G401.6 (cell line): ENCODE data around the gene HS1BP3.

Experiments
- FAIRE-seq: peaks from 2 replicates; lab custom pipeline; 2012; peaks lifted over from hg19 to GRCh38; lab: Jason Lieb, UNC

HS1BP3 gene

GRCh38 chr2:20674974-20675679 lies 24.2 kb upstream of the HS1BP3 start:
- FAIRE-seq: no peak

DNA sequence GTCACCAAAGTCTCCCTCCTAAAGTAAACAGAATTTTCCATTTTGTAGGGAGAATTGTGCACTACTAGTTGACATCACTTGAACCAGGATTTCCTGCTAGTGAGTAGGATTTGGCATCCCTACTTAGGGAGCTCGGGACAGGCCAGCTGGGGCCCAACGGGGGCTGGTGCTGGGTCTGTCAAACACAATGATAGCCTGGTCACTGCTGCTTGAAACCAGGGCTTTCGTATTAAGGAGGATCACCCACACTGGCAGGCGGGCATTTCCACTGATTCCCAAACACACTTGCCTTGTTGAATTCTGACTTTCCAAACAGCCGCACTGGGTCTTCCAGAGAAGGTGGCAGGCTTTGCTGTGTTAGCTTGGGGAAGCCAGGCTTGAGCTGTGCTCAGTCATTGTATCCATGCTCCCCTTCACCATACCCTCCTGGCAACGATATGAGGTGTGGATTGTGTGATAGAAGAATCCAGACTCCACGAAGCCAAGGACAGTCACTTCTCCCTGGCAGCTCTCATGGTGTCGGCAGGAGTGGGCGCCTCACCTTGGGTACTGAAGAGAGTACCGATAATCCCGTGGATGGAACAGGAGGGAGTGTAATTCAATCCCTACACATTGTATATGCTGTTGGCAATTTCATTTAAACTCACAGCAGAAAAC lies 23.5 kb upstream of the HS1BP3 start:
- no peak for FAIRE-seq

- no peak for FAIRE-seq
These were observed 22.9 kb upstream of the HS1BP3 start for GRCh38 chr2:20673686-20674308.

- FAIRE-seq: no peak
These were observed 21.5 kb upstream of the HS1BP3 start for GRCh38 chr2:20672201-20672951.

DNA sequence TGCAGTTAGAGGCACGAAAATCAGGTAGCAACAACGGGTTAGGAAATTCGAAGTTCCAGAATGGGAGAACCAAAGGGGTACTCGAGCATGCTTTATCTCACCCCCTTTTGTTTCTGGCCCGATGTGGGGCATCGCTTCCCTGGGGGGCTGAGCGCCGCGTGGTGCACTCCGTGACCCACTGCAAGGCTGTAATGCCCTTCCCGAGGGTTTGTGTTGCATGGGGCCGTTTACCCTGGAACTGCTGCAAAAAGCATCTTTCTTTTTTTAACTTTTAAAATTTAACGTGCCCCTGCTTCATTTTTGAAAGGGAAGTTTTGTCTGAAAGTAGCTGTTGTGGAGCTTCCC lies 20.8 kb upstream of the HS1BP3 start:
- FAIRE-seq: no peak

- FAIRE-seq: no peak
These were observed 20.3 kb upstream of the HS1BP3 start for GRCh38 chr2:20671036-20671735.

DNA sequence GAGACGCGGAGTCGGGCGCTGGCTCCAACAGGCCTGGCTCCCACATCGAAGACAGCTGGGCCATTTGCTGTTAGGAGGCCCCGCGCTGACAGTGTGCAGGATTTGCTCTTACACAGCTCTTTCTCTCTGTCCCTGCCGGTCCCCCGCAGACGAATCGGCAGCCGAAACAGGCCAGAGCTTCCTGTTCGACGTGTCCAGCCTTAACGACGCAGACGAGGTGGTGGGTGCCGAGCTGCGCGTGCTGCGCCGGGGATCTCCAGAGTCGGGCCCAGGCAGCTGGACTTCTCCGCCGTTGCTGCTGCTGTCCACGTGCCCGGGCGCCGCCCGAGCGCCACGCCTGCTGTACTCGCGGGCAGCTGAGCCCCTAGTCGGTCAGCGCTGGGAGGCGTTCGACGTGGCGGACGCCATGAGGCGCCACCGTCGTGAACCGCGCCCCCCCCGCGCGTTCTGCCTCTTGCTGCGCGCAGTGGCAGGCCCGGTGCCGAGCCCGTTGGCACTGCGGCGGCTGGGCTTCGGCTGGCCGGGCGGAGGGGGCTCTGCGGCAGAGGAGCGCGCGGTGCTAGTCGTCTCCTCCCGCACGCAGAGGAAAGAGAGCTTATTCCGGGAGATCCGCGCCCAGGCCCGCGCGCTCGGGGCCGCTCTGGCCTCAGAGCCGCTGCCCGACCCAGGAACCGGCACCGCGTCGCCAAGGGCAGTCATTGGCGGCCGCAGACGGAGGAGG lies 19.6 kb upstream of the HS1BP3 start:
- FAIRE-seq: no peak

GRCh38 chr2:20669562-20670314 lies 18.8 kb upstream of the HS1BP3 start:
- FAIRE-seq: no peak

DNA sequence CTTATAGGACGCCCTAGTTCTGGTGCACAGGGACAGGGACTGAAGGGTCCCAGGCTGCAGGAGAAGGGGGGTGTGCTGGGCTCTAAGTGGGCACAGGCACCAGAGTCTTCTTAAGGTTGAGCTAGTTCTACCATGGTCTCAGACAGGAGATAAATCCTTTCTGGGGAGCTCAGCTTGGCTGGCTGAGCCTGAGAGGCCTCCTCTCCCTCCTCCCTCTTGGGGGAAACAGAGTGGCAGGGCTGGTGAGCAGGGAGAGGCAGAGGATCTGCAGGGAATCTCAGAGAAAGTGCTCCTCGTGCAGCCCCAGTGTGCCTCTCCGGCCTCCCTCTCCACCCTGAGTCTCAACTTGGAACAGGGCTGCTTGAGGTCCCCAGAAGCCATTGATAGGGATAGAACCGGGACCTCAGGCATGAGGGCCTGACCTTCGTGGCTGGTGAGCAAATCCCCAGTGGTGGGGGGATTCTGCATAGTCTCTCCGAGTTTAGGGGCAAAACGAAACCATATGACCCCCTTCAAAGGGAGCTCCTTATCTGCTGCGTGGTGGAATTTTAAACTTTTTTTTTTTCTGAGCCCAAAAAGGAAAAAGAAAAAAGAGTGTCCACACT lies 18.1 kb upstream of the HS1BP3 start:
- FAIRE-seq: no peak

GRCh38 chr2:20668451-20668850 lies 17.6 kb upstream of the HS1BP3 start:
- no peak for FAIRE-seq

DNA sequence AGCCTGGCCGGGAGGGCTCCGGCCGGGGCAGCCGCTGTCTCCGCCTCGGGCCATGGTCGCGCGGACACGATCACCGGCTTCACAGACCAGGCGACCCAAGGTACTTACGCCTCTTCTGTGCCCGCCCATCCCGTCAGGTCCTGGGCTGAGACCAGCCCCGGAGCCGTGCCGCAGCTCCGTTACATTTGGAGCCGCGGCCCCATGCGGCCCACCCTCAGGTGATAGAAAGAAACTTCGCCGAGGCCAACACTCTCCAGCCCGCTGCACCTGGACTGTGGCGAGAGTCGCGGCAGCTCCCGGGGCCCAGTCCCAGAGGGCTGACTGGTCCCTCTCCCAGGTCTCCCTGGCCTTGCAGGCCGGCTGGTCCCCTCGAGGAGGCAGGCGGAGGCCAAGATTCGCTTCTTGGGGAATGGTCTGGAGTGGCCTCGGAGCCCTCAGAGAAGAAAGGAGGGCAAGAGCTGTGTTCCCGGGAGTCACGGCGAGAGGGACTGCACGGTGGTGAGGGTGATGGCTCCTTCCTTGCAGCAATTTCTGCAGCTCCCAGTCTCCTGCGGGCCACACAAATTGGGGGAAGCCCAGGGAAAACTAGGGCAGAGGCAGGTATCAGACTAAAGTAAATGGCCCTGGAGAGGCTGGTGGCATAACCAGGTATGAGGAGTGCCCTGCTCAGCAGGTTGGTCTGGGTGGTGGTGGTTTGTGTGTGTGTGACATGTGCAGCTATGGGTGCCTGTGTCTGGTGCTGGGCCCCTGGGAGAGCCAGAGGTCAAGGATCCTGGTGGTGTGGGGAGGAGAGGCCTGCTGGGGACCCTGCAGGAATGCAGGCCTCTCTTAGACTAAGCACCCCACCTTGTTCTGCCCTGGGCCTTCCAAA lies 16.9 kb upstream of the HS1BP3 start:
- no peak for FAIRE-seq

GRCh38 chr2:20667151-20667530 lies 16.2 kb upstream of the HS1BP3 start:
- FAIRE-seq: no peak

- no peak for FAIRE-seq
These were observed 15.6 kb upstream of the HS1BP3 start, which contains the start of gene GDF7 for GRCh38 chr2:20666304-20667150. Gene GDF7 (plus strand): TSS chr2:20667144. CDS start chr2:20667240, 96 bp downstream.

DNA sequence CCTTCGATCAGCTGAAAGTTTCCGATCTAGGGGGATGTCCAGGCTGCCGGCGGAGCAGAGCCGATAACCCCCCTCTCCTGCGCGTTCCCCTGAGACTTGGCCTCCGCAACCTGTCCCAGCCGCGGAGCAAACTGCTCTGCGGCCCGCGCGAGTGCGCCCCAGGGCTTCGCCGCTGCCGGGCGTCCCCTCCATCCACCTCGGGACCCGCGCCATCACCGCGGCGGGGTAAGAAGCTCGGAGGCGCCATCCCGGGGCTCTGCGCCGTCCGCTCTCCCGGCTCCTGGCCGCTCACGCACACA lies 15.1 kb upstream of the HS1BP3 start:
- FAIRE-seq: no peak

GRCh38 chr2:20665243-20666004 lies 14.5 kb upstream of the HS1BP3 start:
- FAIRE-seq: no peak

- FAIRE-seq: no peak
These were observed 13.7 kb upstream of the HS1BP3 start for GRCh38 chr2:20664431-20665242.

GRCh38 chr2:20664071-20664390 lies 13.1 kb upstream of the HS1BP3 start:
- no peak for FAIRE-seq
